GM12875 (cell line): ENCODE results near the gene C1QTNF2.
A peak's percentile ranks its signal among the peaks of the same experiment; 100 is the strongest.

Experiments
- H3K4me3 ChIP-seq: one replicate; pipeline ENCODE4 v1.5.1; 2011; ENCODE audit warnings: low read depth, low read length, control low read depth
- TF ChIP-seq, protein P1 (sequence below): IDR thresholded peaks from 2 replicates; pipeline ENCODE4 v1.5.1; 2011; ENCODE audit warnings: low read depth, mild to moderate bottlenecking, control low read depth, inconsistent platforms, low read length, moderate library complexity, borderline replicate concordance; ENCODE audit not compliant: insufficient read depth

Gene C1QTNF2, protein sequence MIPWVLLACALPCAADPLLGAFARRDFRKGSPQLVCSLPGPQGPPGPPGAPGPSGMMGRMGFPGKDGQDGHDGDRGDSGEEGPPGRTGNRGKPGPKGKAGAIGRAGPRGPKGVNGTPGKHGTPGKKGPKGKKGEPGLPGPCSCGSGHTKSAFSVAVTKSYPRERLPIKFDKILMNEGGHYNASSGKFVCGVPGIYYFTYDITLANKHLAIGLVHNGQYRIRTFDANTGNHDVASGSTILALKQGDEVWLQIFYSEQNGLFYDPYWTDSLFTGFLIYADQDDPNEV

DNA sequence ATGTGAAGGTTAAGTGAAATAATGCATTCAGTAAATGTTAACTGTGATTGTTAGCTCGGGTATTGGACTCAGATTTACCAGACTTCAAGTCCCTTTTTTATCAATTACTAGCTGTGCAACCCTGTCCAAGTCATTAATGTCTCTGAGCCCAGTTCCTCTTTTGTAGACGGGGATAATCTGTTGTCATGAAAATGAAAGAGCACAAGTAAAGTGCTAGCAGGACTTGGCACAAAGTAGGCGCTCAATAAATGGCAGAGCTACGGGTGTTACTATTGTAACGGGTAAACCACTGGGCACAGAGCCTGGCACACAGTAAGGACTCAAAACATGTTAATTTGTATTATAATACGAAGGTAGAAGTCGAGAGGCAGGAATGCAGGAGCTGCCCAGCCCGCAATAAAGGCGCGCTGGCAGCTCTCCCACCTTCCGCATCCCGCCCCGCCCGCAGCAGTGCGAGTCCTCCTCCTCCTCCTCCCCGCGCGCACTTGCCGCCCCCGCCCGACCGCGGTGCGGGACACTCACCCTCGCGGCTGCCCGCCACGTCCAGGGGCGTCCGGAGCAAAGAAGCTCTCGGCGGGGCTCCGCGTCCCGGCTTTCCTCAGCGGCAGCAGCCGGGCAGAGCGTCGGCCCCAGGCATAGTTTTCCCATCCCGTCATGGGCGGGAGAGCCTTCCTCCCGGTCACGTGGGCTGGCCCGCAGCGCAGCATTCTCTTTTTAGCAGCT is at the start of gene C1QTNF2:
Gene C1QTNF2 (minus strand): TSS at position 637 of the 723 bp plus-strand sequence. CDS start 15,615 bp downstream, outside the sequence.
- H3K4me3 ChIP-seq = no peak within 1 kb of the TSS
- TF ChIP-seq, protein P1, sequence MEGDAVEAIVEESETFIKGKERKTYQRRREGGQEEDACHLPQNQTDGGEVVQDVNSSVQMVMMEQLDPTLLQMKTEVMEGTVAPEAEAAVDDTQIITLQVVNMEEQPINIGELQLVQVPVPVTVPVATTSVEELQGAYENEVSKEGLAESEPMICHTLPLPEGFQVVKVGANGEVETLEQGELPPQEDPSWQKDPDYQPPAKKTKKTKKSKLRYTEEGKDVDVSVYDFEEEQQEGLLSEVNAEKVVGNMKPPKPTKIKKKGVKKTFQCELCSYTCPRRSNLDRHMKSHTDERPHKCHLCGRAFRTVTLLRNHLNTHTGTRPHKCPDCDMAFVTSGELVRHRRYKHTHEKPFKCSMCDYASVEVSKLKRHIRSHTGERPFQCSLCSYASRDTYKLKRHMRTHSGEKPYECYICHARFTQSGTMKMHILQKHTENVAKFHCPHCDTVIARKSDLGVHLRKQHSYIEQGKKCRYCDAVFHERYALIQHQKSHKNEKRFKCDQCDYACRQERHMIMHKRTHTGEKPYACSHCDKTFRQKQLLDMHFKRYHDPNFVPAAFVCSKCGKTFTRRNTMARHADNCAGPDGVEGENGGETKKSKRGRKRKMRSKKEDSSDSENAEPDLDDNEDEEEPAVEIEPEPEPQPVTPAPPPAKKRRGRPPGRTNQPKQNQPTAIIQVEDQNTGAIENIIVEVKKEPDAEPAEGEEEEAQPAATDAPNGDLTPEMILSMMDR = no peak

- TF ChIP-seq, protein P1 = no peak
- no peak overlapping the region for H3K4me3 ChIP-seq
These were observed 49.8 kb upstream of the C1QTNF2 start for GRCh38 chr5:160420331-160420610.

GRCh38 chr5:160419458-160420330 is 49.3 kb upstream of the C1QTNF2 start:
- H3K4me3 ChIP-seq = peak overlapping the region; percentile 53
- TF ChIP-seq, protein P1 = no peak

GRCh38 chr5:160418561-160419457 is 48.4 kb upstream of the C1QTNF2 start, which contains the start of gene SLU7:
TSS of gene SLU7 (minus strand) at chr5:160419081. CDS start at chr5:160415294, 3,787 bp downstream.
- H3K4me3 ChIP-seq = peak within 1 kb of the TSS; percentile 80

GRCh38 chr5:160399402-160400353 is 29.3 kb upstream of the C1QTNF2 start, which contains the start of gene FAM200C:
TSS of gene FAM200C (minus strand) at chr5:160400054. CDS start at chr5:160395490, 4,564 bp downstream.
- H3K4me3 ChIP-seq = peak within 1 kb of the TSS; percentile 87
- TF ChIP-seq, protein P1 = no peak

More at GRCh38 chr5:160418561-160419457, 48.4 kb upstream of the C1QTNF2 start, which contains the start of gene SLU7:
- TF ChIP-seq, protein P1 = no peak
